Measurements from ENCODE around the gene TMEM88.

DNA sequence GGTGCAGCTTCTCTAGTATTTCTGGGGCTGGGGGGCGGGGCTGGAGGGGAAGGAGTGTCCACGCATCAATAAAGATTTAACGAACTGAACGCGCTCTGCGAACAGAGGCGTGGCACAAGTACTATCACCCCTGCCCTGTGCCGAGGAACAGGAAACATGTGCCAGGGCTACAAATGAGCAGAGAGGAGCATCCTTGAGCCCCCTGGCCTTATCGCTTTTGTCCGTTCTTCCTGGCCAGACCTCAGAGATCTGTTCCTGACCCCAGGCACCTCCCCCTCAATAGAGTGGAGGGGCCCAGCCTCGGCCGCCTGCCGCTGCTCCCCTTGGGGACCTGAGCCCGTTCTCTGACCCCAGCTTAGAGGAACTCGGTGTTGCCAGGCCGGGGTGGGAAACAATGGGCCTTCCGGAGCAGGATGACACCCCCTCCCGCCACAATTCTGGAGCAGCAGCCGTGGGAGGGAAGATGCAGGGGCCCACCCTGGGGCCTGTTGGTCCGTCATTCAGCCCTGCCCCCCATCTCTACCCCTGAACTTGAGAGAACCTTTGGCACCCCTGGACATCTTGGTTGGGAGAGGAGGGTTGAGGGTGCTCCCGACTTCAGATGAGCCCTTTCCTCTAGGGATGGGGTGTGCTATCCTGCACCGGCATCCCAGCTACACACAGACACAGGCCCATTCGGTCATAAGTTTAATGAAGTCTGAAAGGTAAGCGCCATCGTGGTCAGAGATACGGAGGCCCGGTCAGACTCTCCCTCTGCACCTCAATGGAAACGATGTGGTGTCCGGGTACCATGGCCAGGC is 1.3 kb downstream of the TMEM88 start:
- TF ChIP-seq, protein P1, sequence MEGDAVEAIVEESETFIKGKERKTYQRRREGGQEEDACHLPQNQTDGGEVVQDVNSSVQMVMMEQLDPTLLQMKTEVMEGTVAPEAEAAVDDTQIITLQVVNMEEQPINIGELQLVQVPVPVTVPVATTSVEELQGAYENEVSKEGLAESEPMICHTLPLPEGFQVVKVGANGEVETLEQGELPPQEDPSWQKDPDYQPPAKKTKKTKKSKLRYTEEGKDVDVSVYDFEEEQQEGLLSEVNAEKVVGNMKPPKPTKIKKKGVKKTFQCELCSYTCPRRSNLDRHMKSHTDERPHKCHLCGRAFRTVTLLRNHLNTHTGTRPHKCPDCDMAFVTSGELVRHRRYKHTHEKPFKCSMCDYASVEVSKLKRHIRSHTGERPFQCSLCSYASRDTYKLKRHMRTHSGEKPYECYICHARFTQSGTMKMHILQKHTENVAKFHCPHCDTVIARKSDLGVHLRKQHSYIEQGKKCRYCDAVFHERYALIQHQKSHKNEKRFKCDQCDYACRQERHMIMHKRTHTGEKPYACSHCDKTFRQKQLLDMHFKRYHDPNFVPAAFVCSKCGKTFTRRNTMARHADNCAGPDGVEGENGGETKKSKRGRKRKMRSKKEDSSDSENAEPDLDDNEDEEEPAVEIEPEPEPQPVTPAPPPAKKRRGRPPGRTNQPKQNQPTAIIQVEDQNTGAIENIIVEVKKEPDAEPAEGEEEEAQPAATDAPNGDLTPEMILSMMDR (IDR thresholded peaks at IDR 0.05) = no peak
- no peak for TF ChIP-seq POLR2A (IDR thresholded peaks at IDR 0.05)
- TF ChIP-seq EP300 (IDR thresholded peaks at IDR 0.05) = no peak
- peak; percentile 32 to 62 for TF ChIP-seq POLR2AphosphoS5 (IDR thresholded peaks at IDR 0.05)

All from upper lobe of left lung (tissue), 4 donors.